Measurements from ENCODE around the gene TMEM45B.
"Not testable (repeated sequence)": the region's sequence is repeated elsewhere in the genome, so short reads cannot be mapped to it uniquely, and the experiment has no call there.

DNA sequence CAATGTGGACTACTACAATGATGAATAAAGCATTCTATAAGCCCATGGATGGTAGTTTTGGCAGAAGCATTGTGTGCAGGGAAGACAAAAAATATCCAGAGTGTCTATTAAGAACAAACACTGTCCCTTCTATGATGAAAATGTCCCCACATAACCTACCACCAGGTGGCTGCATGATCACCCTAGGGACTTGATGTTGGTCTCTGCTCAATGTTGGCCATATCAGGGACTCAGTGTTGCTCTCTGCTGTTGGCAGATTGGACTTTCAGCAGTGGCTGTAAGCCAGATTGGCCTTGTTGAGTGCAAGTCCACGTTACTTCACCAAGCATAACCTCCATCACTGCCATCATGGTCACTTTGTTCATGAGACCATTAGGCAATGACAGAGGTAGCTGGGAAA, 44.2 kb upstream of the TMEM45B start:
- not testable (repeated sequence) for TF ChIP-seq EZH2 (IDR thresholded peaks at IDR 0.05; ENCODE audit: borderline replicate concordance, insufficient read depth, low read length, poor library complexity, severe bottlenecking); POLR2AphosphoS5 (IDR thresholded peaks at IDR 0.05); EP300 (conservative IDR thresholded peaks at IDR 0.05; ENCODE audit: poor library complexity, severe bottlenecking); TAF1 (IDR thresholded peaks at IDR 0.05; ENCODE audit: low read depth); MXI1 (conservative IDR thresholded peaks at IDR 0.05; ENCODE audit: poor library complexity, severe bottlenecking); SMC3 (conservative IDR thresholded peaks at IDR 0.05; ENCODE audit: poor library complexity)
- TF ChIP-seq, protein P1, sequence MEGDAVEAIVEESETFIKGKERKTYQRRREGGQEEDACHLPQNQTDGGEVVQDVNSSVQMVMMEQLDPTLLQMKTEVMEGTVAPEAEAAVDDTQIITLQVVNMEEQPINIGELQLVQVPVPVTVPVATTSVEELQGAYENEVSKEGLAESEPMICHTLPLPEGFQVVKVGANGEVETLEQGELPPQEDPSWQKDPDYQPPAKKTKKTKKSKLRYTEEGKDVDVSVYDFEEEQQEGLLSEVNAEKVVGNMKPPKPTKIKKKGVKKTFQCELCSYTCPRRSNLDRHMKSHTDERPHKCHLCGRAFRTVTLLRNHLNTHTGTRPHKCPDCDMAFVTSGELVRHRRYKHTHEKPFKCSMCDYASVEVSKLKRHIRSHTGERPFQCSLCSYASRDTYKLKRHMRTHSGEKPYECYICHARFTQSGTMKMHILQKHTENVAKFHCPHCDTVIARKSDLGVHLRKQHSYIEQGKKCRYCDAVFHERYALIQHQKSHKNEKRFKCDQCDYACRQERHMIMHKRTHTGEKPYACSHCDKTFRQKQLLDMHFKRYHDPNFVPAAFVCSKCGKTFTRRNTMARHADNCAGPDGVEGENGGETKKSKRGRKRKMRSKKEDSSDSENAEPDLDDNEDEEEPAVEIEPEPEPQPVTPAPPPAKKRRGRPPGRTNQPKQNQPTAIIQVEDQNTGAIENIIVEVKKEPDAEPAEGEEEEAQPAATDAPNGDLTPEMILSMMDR (IDR thresholded peaks at IDR 0.05; ENCODE audit: poor library complexity, severe bottlenecking): not testable (repeated sequence)
